K562 (cell line): ENCODE data around the gene BTBD2. TPM values are rescaled to one million over a fixed set of nuclear protein-coding genes. Genes with fewer than 3 reads are reported as not detected.
A peak's percentile ranks its signal among the peaks of the same experiment; 100 is the strongest.

Experiments
- ADNP ChIP-seq: fragments of 200-800 bp; sonication (Bioruptor generic); IDR thresholded peaks from 2 replicates; pipeline ENCODE4 v1.6.1; 2016; ENCODE audit warnings: missing genetic modification characterization, missing compliant biosample characterization
- CHCHD3 ChIP-seq: fragments of 250-450 bp; sonication (Bioruptor Pico); IDR thresholded peaks from 2 replicates; pipeline ENCODE4 v2.1.2; 2022; ENCODE audit warnings: mild to moderate bottlenecking
- EZH2 ChIP-seq: IDR thresholded peaks from 2 replicates; pipeline ENCODE4 v1.6.1; 2012; ENCODE audit warnings: low read depth, mild to moderate bottlenecking, inconsistent platforms, low read length, borderline replicate concordance
- HDGF ChIP-seq: fragments of 450-650 bp; IDR thresholded peaks from 2 replicates; pipeline ENCODE4 v1.6.1; 2016
- IFI16 ChIP-seq: fragments of 250-450 bp; sonication (Bioruptor Pico); IDR thresholded peaks from 2 replicates; pipeline ENCODE4 v2.1.2; 2022; ENCODE audit warnings: mild to moderate bottlenecking, inconsistent platforms
- KLF1 ChIP-seq: fragments of 450-650 bp; IDR thresholded peaks from 2 replicates; pipeline ENCODE4 v1.6.1; 2016; ENCODE audit warnings: missing genetic modification characterization, missing compliant biosample characterization
- MECOM ChIP-seq: fragments of 250-450 bp; sonication (Bioruptor Pico); IDR thresholded peaks from 2 replicates; pipeline ENCODE4 v1.8.0; 2022; ENCODE audit warnings: inconsistent platforms
- PHF20 ChIP-seq: fragments of 450-650 bp; IDR thresholded peaks from 2 replicates; pipeline ENCODE4 v1.6.1; 2018; ENCODE audit not compliant: partially characterized antibody
- PHTF2 ChIP-seq: fragments of 250-450 bp; sonication (Bioruptor Pico); IDR thresholded peaks from 2 replicates; pipeline ENCODE4 v1.5.0; 2021; ENCODE audit warnings: mild to moderate bottlenecking
- POLR3G ChIP-seq: IDR thresholded peaks from 2 replicates; pipeline ENCODE4 v1.6.1; 2011; ENCODE audit not compliant: insufficient read length, insufficient replicate concordance; ENCODE audit errors: extremely low read depth
- SMAD3 ChIP-seq: fragments of 450-650 bp; formaldehyde crosslinking; conservative IDR thresholded peaks from 2 replicates; pipeline ENCODE4 v1.4.0; 2020; ENCODE audit warnings: mild to moderate bottlenecking
- SRSF7 ChIP-seq: fragments of 200-400 bp; formaldehyde crosslinking; optimal IDR thresholded peaks from 2 replicates; pipeline ENCODE3; 2017; ENCODE audit warnings: mild to moderate bottlenecking, low read depth, low read length
- SRSF9 ChIP-seq: fragments of 200-400 bp; formaldehyde crosslinking; IDR thresholded peaks from 2 replicates; pipeline ENCODE4 v1.6.1; 2017; ENCODE audit warnings: low read depth, low read length, borderline replicate concordance
- TAF9B ChIP-seq: fragments of 450-650 bp; IDR thresholded peaks from 2 replicates; pipeline ENCODE4 v1.6.1; 2018; ENCODE audit warnings: mild to moderate bottlenecking; ENCODE audit not compliant: partially characterized antibody
- TEAD1 ChIP-seq, 2 experiments: fragments of 450-650 bp in 1 of 2; sonication (generic) in 1 of 2; formaldehyde crosslinking; IDR thresholded peaks; 2 replicates each; pipeline versions ENCODE4 v1.4.0 to v1.8.0; 2020 to 2022; ENCODE audit warnings: mild to moderate bottlenecking in 2 of 2, missing genetic modification reagents in 1 of 2
- TOE1 ChIP-seq, 2 experiments: fragments of 450-650 bp in 1 of 2; sonication (generic) in 1 of 2; formaldehyde crosslinking in 1 of 2; IDR thresholded peaks; 2 replicates each; pipeline versions ENCODE4 v1.7.1 to v1.8.0; 2016 to 2022; ENCODE audit warnings: borderline replicate concordance in 2 of 2, mild to moderate bottlenecking in 2 of 2, antibody characterized with exemption in 1 of 2, inconsistent platforms in 1 of 2, low read depth in 1 of 2, missing genetic modification reagents in 1 of 2, moderate library complexity in 1 of 2
- ZFPM2 ChIP-seq: fragments of 250-450 bp; sonication (Bioruptor Pico); IDR thresholded peaks from 2 replicates; pipeline ENCODE4 v1.5.1; 2022; ENCODE audit warnings: mild to moderate bottlenecking
- ZNF184 ChIP-seq: sonication (generic); formaldehyde crosslinking; IDR thresholded peaks from 2 replicates; pipeline ENCODE4 v1.5.0; 2020; ENCODE audit warnings: missing genetic modification reagents
- ZNF507 ChIP-seq: conservative IDR thresholded peaks from 2 replicates; pipeline ENCODE4 v1.6.1; 2017; ENCODE audit warnings: missing genetic modification characterization, missing compliant biosample characterization
- polyA plus RNA-seq, 8 experiments: library from polyadenylated mRNA; depleted of rRNA in 4 of 8; stranded (reverse) in 5 of 8; unstranded in 3 of 8; fragments of >200 nt; fragmentation: Nextera tagmentation in 2 of 8; fragmentation: Illumina TruSeq in 1 of 8; extraction: Ambion mirVana in 2 of 8; extraction: Trizol in 1 of 8; gene quantifications; 2 replicates each; pipeline versions ENCODE4 v1.2.1 to v1.2.3, GENCODE V29; 2011 to 2014; ENCODE audit warnings: inconsistent platforms in 1 of 8, missing spikeins in 1 of 8
- total RNA-seq, 7 experiments: library from RNA; depleted of rRNA in 6 of 7; stranded (reverse); fragments of >200 nt in 6 of 7; fragmentation: Illumina TruSeq in 2 of 7; extraction: Trizol in 2 of 7; gene quantifications; 2 replicates each; pipeline versions ENCODE4 v1.2.1 to v1.2.3, GENCODE V29; 2011 to 2021; ENCODE audit warnings: low replicate concordance in 1 of 7
- TF ChIP-seq, protein P1 (sequence below): fragments of 450-650 bp; IDR thresholded peaks from 2 replicates; pipeline ENCODE4 v1.6.1; 2014; ENCODE audit warnings: low read depth, mild to moderate bottlenecking, moderate library complexity, borderline replicate concordance
- TF ChIP-seq, protein P2 (sequence below): sonication (generic); IDR thresholded peaks from 2 replicates; pipeline ENCODE4 v1.6.1; 2016
- TF ChIP-seq, protein P3 (sequence below): fragments of 450-650 bp; IDR thresholded peaks from 2 replicates; pipeline ENCODE4 v1.6.1; 2016; ENCODE audit warnings: mild to moderate bottlenecking
- TF ChIP-seq, protein P4 (sequence below): fragments of 450-650 bp; formaldehyde crosslinking; IDR thresholded peaks from 2 replicates; pipeline ENCODE4 v1.4.0; 2022; ENCODE audit warnings: missing genetic modification characterization

Gene BTBD2
- total and polyA plus RNA-seq, 9 of the 15 experiments (the other 6 are each of a cell fraction or from before 2014, with no cell fraction given) = 0.10 to 15.6 (median 6.9) TPM

GRCh38 chr19:2061495-2062388 is 46.2 kb upstream of the BTBD2 start (continued):
- TF ChIP-seq, protein P1, sequence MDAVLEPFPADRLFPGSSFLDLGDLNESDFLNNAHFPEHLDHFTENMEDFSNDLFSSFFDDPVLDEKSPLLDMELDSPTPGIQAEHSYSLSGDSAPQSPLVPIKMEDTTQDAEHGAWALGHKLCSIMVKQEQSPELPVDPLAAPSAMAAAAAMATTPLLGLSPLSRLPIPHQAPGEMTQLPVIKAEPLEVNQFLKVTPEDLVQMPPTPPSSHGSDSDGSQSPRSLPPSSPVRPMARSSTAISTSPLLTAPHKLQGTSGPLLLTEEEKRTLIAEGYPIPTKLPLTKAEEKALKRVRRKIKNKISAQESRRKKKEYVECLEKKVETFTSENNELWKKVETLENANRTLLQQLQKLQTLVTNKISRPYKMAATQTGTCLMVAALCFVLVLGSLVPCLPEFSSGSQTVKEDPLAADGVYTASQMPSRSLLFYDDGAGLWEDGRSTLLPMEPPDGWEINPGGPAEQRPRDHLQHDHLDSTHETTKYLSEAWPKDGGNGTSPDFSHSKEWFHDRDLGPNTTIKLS = no peak
- TF ChIP-seq HDGF (no peak), ZNF184 (CRISPR knock-in tag) (no peak), SRSF7 (no peak), MECOM (CRISPR knock-in tag) (no peak), ADNP (no peak), POLR3G (no peak), KLF1 (tag) (no peak), CHCHD3 (CRISPR knock-in tag) (peak; percentile 79; the same call in 1 of the 2 replicates), PHTF2 (CRISPR knock-in tag) (no peak), ZNF507 (tag) (no peak), SMAD3 (CRISPR knock-in tag) (no peak), TOE1 (IDR thresholded peaks at IDR 0.05; ENCODE audit: borderline replicate concordance) (peak; percentile 82; the same call in 1 of the 2 replicates), TOE1 (CRISPR knock-in tag; IDR thresholded peaks at IDR 0.05; ENCODE audit: borderline replicate concordance, low read depth) (no peak), IFI16 (CRISPR knock-in tag) (no peak), PHF20 (peak; percentile 54), SRSF9 (no peak), EZH2 (no peak), TAF9B (no peak), TEAD1 (CRISPR knock-in tag; IDR thresholded peaks at IDR 0.05) (no peak), ZFPM2 (CRISPR knock-in tag) (no peak)
- TF ChIP-seq, protein P2, sequence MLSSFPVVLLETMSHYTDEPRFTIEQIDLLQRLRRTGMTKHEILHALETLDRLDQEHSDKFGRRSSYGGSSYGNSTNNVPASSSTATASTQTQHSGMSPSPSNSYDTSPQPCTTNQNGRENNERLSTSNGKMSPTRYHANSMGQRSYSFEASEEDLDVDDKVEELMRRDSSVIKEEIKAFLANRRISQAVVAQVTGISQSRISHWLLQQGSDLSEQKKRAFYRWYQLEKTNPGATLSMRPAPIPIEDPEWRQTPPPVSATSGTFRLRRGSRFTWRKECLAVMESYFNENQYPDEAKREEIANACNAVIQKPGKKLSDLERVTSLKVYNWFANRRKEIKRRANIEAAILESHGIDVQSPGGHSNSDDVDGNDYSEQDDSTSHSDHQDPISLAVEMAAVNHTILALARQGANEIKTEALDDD = no peak
- TF ChIP-seq, protein P3, sequence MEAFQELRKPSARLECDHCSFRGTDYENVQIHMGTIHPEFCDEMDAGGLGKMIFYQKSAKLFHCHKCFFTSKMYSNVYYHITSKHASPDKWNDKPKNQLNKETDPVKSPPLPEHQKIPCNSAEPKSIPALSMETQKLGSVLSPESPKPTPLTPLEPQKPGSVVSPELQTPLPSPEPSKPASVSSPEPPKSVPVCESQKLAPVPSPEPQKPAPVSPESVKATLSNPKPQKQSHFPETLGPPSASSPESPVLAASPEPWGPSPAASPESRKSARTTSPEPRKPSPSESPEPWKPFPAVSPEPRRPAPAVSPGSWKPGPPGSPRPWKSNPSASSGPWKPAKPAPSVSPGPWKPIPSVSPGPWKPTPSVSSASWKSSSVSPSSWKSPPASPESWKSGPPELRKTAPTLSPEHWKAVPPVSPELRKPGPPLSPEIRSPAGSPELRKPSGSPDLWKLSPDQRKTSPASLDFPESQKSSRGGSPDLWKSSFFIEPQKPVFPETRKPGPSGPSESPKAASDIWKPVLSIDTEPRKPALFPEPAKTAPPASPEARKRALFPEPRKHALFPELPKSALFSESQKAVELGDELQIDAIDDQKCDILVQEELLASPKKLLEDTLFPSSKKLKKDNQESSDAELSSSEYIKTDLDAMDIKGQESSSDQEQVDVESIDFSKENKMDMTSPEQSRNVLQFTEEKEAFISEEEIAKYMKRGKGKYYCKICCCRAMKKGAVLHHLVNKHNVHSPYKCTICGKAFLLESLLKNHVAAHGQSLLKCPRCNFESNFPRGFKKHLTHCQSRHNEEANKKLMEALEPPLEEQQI = no peak
- TF ChIP-seq, protein P4, sequence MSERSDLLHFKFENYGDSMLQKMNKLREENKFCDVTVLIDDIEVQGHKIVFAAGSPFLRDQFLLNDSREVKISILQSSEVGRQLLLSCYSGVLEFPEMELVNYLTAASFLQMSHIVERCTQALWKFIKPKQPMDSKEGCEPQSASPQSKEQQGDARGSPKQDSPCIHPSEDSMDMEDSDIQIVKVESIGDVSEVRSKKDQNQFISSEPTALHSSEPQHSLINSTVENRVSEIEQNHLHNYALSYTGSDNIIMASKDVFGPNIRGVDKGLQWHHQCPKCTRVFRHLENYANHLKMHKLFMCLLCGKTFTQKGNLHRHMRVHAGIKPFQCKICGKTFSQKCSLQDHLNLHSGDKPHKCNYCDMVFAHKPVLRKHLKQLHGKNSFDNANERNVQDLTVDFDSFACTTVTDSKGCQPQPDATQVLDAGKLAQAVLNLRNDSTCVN = no peak
